ENCODE results near the gene SOS1. TPM values are rescaled to one million over a fixed set of nuclear protein-coding genes. Genes with fewer than 3 reads are reported as not detected.

The SOS1 gene
- total and polyA plus RNA-seq, 2 of the 13 experiments (the other 11 are each of a cell fraction or from before 2014, with no cell fraction given): 20.8 to 60.4 TPM

DNA sequence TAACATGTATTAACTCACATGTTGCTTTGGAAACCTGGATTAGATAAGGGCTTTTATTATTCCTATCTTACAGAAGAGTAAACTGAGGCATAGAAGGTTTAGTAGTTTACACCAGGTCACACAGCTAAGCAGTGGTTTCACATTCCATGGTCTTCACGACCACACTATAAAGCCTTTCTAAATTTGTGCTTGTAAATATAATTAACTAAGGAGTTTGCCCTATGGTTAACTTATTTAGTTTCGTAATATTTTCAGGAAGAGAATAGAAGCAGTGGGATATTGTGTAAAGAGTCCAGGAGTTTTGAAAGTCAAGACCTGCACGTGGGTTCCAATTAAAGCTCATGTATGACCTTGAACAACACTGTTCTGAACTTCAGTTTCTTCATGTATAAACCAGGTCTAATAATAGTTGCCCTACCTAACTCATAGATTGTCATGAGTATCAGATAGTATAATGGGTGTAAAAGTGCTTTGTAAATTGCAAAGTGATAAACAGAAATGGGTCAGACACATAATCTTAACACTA, 19.5 kb upstream of the SOS1 start (continued):
- TF ChIP-seq, protein P1, sequence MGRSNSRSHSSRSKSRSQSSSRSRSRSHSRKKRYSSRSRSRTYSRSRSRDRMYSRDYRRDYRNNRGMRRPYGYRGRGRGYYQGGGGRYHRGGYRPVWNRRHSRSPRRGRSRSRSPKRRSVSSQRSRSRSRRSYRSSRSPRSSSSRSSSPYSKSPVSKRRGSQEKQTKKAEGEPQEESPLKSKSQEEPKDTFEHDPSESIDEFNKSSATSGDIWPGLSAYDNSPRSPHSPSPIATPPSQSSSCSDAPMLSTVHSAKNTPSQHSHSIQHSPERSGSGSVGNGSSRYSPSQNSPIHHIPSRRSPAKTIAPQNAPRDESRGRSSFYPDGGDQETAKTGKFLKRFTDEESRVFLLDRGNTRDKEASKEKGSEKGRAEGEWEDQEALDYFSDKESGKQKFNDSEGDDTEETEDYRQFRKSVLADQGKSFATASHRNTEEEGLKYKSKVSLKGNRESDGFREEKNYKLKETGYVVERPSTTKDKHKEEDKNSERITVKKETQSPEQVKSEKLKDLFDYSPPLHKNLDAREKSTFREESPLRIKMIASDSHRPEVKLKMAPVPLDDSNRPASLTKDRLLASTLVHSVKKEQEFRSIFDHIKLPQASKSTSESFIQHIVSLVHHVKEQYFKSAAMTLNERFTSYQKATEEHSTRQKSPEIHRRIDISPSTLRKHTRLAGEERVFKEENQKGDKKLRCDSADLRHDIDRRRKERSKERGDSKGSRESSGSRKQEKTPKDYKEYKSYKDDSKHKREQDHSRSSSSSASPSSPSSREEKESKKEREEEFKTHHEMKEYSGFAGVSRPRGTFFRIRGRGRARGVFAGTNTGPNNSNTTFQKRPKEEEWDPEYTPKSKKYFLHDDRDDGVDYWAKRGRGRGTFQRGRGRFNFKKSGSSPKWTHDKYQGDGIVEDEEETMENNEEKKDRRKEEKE (IDR thresholded peaks at IDR 0.05): no peak
- TF ChIP-seq NONO (IDR thresholded peaks at IDR 0.05): no peak
- no peak for TF ChIP-seq NONO (CRISPR knock-in tag; conservative IDR thresholded peaks at IDR 0.05)
- TF ChIP-seq ZNF670 (CRISPR knock-in tag; IDR thresholded peaks at IDR 0.05; ENCODE audit: borderline replicate concordance): no peak
- no peak for TF ChIP-seq ZNF44 (CRISPR knock-in tag; IDR thresholded peaks at IDR 0.05)
- peak; percentile 69 for TF ChIP-seq CREM (IDR thresholded peaks at IDR 0.05)
- TF ChIP-seq CREM (CRISPR knock-in tag; IDR thresholded peaks at IDR 0.05): no peak
- TF ChIP-seq NFKBIZ (CRISPR knock-in tag; IDR thresholded peaks at IDR 0.05): 0 out of 2 replicates have a peak, but pooled peaks have one; percentile 57
- TF ChIP-seq, protein P2, sequence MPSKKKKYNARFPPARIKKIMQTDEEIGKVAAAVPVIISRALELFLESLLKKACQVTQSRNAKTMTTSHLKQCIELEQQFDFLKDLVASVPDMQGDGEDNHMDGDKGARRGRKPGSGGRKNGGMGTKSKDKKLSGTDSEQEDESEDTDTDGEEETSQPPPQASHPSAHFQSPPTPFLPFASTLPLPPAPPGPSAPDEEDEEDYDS (CRISPR knock-in tag; IDR thresholded peaks at IDR 0.05): no peak
- no peak for TF ChIP-seq ARID2 (CRISPR knock-in tag; IDR thresholded peaks at IDR 0.05; ENCODE audit: borderline replicate concordance)
- TF ChIP-seq SOX6 (IDR thresholded peaks at IDR 0.05): no peak
- TF ChIP-seq SOX6 (CRISPR knock-in tag; IDR thresholded peaks at IDR 0.05): peak; percentile 95
- TF ChIP-seq ZNF792 (CRISPR knock-in tag; IDR thresholded peaks at IDR 0.05): no peak
- TF ChIP-seq ZNF546 (CRISPR knock-in tag; conservative IDR thresholded peaks at IDR 0.05): no peak
- peak; percentile 56; the same call in 1 of the 2 replicates for TF ChIP-seq MIER3 (CRISPR knock-in tag; IDR thresholded peaks at IDR 0.05; ENCODE audit: borderline replicate concordance)
- no peak for TF ChIP-seq CC2D1A (CRISPR knock-in tag; IDR thresholded peaks at IDR 0.05)
- 0 out of 2 replicates have a peak, but pooled peaks have one; percentile 43 for TF ChIP-seq KAT7 (CRISPR knock-in tag; IDR thresholded peaks at IDR 0.05; ENCODE audit: borderline replicate concordance)
- no peak for TF ChIP-seq ZNF326 (CRISPR knock-in tag; IDR thresholded peaks at IDR 0.05; ENCODE audit: borderline replicate concordance)
- no peak for TF ChIP-seq ZMYM3 (CRISPR knock-in tag; IDR thresholded peaks at IDR 0.05)
- no peak for TF ChIP-seq MTA1 (CRISPR knock-in tag; IDR thresholded peaks at IDR 0.05; ENCODE audit: borderline replicate concordance)
- no peak for TF ChIP-seq TBP (CRISPR knock-in tag; IDR thresholded peaks at IDR 0.05)
- TF ChIP-seq HDAC2 (CRISPR knock-in tag; IDR thresholded peaks at IDR 0.05): peak; percentile 60; the same call in 1 of the 2 replicates
- no peak for TF ChIP-seq GATA4 (IDR thresholded peaks at IDR 0.05; ENCODE audit: borderline replicate concordance, low read depth)
- TF ChIP-seq GABPA (IDR thresholded peaks at IDR 0.05; ENCODE audit: low read depth, low read length): no peak
- no peak for TF ChIP-seq GABPA (CRISPR knock-in tag; IDR thresholded peaks at IDR 0.05; ENCODE audit: low read depth)
- TF ChIP-seq ZNF350 (CRISPR knock-in tag; IDR thresholded peaks at IDR 0.05; ENCODE audit: borderline replicate concordance, low read depth): no peak
- no peak for TF ChIP-seq TEAD2 (CRISPR knock-in tag; IDR thresholded peaks at IDR 0.05)
- peak; percentile 85 for TF ChIP-seq BHLHE40 (IDR thresholded peaks at IDR 0.05; ENCODE audit: low read length)
- TF ChIP-seq SOX5 (CRISPR knock-in tag; IDR thresholded peaks at IDR 0.05; ENCODE audit: borderline replicate concordance): peak; percentile 97
- peak; percentile 32; the same call in 1 of the 2 replicates for TF ChIP-seq ZBTB20 (CRISPR knock-in tag; IDR thresholded peaks at IDR 0.05; ENCODE audit: borderline replicate concordance, low read depth)
- no peak for TF ChIP-seq ZNF775 (CRISPR knock-in tag; IDR thresholded peaks at IDR 0.05; ENCODE audit: borderline replicate concordance)
- no peak for TF ChIP-seq PHF5A (CRISPR knock-in tag; IDR thresholded peaks at IDR 0.05; ENCODE audit: low read depth, unreplicated experiment)
- TF ChIP-seq ZEB1 (IDR thresholded peaks at IDR 0.05; ENCODE audit: insufficient replicate concordance, low read depth): no peak
- TF ChIP-seq ZNF124 (CRISPR knock-in tag; IDR thresholded peaks at IDR 0.05): peak; percentile 26; the same call in 1 of the 2 replicates

Data from HepG2 (cell line).